Activated naive CD4-positive, alpha-beta T cell treated with anti-CD3 and anti-CD28 coated beads, Interleukin-2, amount 50 U/mL, for 72 hours (primary cell): ENCODE results near the gene DSG2. TPM values are rescaled to one million over a fixed set of nuclear protein-coding genes. Genes with fewer than 3 reads are reported as not detected.

ENCODE experiments used
- ATAC-seq, 2 donors: fragments of 150-1000 bp; cut with Tn5 transposase; 2 replicates each; pipeline ENCODE4 v1.10.0; 2021; ENCODE audit warnings: mild to moderate bottlenecking in 2 of 2, moderate library complexity in 2 of 2
- DNase-seq, 2 donors: peaks; one replicate each; pipeline ENCODE4 v3.0.0; 2021 to 2022; ENCODE audit warnings: low spot score in 2 of 2
- H3K27ac Mint-ChIP-seq, 2 donors: one replicate each; pipeline ENCODE4 v1.8.0; 2022; ENCODE audit warnings: mild to moderate bottlenecking in 2 of 2, mixed read lengths in 2 of 2
- H3K36me3 Mint-ChIP-seq, 2 donors: one replicate each; pipeline ENCODE4 v1.8.0; 2022; ENCODE audit warnings: mixed read lengths in 2 of 2
- H3K9me3 Mint-ChIP-seq, 2 donors: one replicate each; pipeline ENCODE4 v1.8.0; 2022; ENCODE audit warnings: mixed read lengths in 2 of 2
- total RNA-seq, 2 donors: library from RNA; stranded (reverse); gene quantifications; one replicate each; pipeline ENCODE4 v1.2.3, GENCODE V29; 2022

DSG2 gene
- total RNA-seq, 2 donors from 2014 or later: 0.23 to 0.82 TPM

DNA sequence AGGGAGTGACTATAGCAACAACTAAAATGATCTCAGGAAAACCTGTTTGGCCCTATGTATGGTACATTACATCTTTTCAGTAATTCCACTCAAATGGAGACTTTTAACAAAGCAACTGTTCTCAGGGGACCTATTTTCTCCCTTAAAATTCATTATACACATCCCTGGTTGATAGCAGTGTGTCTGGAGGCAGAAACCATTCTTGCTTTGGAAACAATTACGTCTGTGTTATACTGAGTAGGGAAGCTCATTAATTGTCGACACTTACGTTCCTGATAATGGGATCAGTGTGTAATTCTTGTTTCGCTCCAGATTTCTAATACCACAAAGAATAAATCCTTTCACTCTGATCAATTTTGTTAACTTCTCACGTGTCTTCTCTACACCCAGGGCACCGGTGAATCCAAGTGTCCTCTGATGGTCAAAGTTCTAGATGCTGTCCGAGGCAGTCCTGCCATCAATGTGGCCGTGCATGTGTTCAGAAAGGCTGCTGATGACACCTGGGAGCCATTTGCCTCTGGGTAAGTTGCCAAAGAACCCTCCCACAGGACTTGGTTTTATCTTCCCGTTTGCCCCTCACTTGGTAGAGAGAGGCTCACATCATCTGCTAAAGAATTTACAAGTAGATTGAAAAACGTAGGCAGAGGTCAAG, 94.7 kb downstream of the DSG2 start:
- ATAC-seq: no peak
- H3K9me3 Mint-ChIP-seq: no peaks in the 10 kb centered on the region
- peaks cover 0 to 6% of the 10 kb centered on the region in 2 donors for H3K36me3 Mint-ChIP-seq
- no peak for DNase-seq
- no peak overlapping the region for H3K27ac Mint-ChIP-seq

DNA sequence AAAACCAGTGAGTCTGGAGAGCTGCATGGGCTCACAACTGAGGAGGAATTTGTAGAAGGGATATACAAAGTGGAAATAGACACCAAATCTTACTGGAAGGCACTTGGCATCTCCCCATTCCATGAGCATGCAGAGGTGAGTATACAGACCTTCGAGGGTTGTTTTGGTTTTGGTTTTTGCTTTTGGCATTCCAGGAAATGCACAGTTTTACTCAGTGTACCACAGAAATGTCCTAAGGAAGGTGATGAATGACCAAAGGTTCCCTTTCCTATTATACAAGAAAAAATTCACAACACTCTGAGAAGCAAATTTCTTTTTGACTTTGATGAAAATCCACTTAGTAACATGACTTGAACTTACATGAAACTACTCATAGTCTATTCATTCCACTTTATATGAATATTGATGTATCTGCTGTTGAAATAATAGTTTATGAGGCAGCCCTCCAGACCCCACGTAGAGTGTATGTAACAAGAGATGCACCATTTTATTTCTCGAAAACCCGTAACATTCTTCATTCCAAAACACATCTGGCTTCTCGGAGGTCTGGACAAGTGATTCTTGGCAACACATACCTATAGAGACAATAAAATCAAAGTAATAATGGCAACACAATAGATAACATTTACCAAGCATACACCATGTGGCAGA, 97.3 kb downstream of the DSG2 start:
- no peak overlapping the region for H3K27ac Mint-ChIP-seq
- peaks cover 0 to 6% of the 10 kb centered on the region in 2 donors for H3K36me3 Mint-ChIP-seq
- no peak for DNase-seq
- no peak for ATAC-seq
- H3K9me3 Mint-ChIP-seq: no peaks in the 10 kb centered on the region

DNA sequence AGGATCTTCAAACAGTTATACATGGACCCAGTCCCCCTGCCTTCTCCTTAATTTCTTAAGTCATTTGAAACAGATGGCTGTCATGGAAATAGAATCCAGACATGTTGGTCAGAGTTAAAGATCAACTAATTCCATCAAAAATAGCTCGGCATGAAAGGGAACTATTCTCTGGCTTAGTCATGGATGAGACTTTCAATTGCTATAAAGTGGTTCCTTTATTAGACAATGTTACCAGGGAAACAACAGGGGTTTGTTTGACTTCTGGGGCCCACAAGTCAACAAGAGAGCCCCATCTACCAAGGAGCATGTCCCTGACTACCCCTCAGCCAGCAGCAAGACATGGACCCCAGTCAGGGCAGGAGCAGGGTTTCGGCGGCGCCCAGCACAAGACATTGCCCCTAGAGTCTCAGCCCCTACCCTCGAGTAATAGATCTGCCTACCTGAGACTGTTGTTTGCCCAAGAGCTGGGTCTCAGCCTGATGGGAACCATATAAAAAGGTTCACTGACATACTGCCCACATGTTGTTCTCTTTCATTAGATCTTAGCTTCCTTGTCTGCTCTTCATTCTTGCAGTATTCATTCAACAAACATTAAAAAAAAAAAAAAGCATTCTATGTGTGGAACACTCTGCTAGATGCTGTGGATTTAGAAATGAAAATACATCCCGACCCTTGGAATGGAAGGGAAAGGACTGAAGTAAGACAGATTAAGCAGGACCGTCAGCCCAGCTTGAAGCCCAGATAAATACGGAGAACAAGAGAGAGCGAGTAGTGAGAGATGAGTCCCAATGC, 98.3 kb downstream of the DSG2 start:
- Mint-ChIP-seq H3K9me3 (no peaks in the 10 kb centered on the region), H3K27ac (no peak overlapping the region), H3K36me3 (no peaks in the 10 kb centered on the region)
- DNase-seq (no peak), ATAC-seq (no peak)

DNA sequence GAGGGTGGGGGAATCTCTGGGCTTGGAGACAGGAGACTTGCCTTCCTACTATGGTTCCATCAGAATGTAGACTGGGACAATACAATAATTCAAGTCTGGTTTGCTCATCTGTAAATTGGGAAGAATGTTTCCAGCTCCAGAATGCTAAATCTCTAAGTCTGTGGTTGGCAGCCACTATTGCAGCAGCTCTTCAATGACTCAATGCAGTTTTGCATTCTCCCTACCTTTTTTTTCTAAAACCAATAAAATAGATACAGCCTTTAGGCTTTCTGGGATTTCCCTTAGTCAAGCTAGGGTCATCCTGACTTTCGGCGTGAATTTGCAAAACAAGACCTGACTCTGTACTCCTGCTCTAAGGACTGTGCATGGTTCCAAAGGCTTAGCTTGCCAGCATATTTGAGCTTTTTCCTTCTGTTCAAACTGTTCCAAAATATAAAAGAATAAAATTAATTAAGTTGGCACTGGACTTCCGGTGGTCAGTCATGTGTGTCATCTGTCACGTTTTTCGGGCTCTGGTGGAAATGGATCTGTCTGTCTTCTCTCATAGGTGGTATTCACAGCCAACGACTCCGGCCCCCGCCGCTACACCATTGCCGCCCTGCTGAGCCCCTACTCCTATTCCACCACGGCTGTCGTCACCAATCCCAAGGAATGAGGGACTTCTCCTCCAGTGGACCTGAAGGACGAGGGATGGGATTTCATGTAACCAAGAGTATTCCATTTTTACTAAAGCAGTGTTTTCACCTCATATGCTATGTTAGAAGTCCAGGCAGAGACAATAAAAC, 100.2 kb downstream of the DSG2 start:
- Mint-ChIP-seq H3K9me3 (no peaks in the 10 kb centered on the region), H3K27ac (no peak overlapping the region), H3K36me3 (no peaks in the 10 kb centered on the region)
- ATAC-seq: no peak
- DNase-seq: no peak

Other genes starting within 250 kb of the DSG2 start
- not detected for gene DSG1, start 180.0 kb upstream of the DSG2 start, total RNA-seq
- not detected for gene DSG4, start 121.4 kb upstream of the DSG2 start, total RNA-seq
- gene DSG3, start 50.4 kb upstream of the DSG2 start, total RNA-seq: not detected
- gene TTR, start 93.7 kb downstream of the DSG2 start, total RNA-seq: not detected
- gene B4GALT6, start 186.4 kb downstream of the DSG2 start, total RNA-seq: 1 to 10 TPM in 1 of 2 donors, under 1 TPM in 1; 0.64 to 7.7 TPM